Lower lobe of right lung (tissue), 2 donors: ENCODE measurements around the gene CPE. TPM values are rescaled to one million over a fixed set of nuclear protein-coding genes. Genes with fewer than 3 reads are reported as not detected.
A peak's percentile ranks its signal among the peaks of the same experiment; 100 is the strongest.

Source experiments
- ATAC-seq, 2 donors: fragments of 200-7000 bp; cut with Tn5 transposase; one replicate each; pipeline ENCODE4 v1.9.1; 2020 to 2022; ENCODE audit warnings: mild to moderate bottlenecking in 2 of 2, moderate library complexity in 2 of 2
- DNase-seq: peaks from one replicate; pipeline ENCODE4 v3.0.0-alpha.2; 2020
- H3K27ac ChIP-seq: fragments of 200-600 bp; one replicate; pipeline ENCODE4 v1.8.0; 2022
- H3K27me3 ChIP-seq: fragments of 200-600 bp; one replicate; pipeline ENCODE4 v1.8.0; 2022; ENCODE audit warnings: low read depth
- H3K36me3 ChIP-seq: fragments of 200-600 bp; one replicate; pipeline ENCODE4 v1.8.0; 2022; ENCODE audit warnings: mild to moderate bottlenecking
- H3K4me1 ChIP-seq: fragments of 200-600 bp; one replicate; pipeline ENCODE4 v1.8.0; 2022
- H3K4me3 ChIP-seq: fragments of 200-600 bp; one replicate; pipeline ENCODE4 v1.8.0; 2022; ENCODE audit warnings: mild to moderate bottlenecking
- H3K9me3 ChIP-seq: fragments of 200-600 bp; one replicate; pipeline ENCODE4 v1.8.0; 2022
- CTCF ChIP-seq: fragments of 200-600 bp; IDR thresholded peaks from one replicate; pipeline ENCODE4 v1.8.0; 2022; ENCODE audit warnings: antibody characterized with exemption, mild to moderate bottlenecking
- intact Hi-C: fragments of 100-400 bp; cut with DNase I; formaldehyde crosslinking; loops from one replicate; pipeline ENCODE4 v1.11.0; 2022
- long read RNA-seq: library from polyadenylated mRNA; unstranded; transcript quantifications from one replicate; pipeline ENCODE4 v2.0.0, GENCODE V29; 2021
- total RNA-seq: library from RNA; stranded (reverse); fragmentation: NEBNext Ultra II Directional; extraction: Animal tissue kit (Norgen Biotek cat#: 25700); gene quantifications from one replicate; pipeline ENCODE4 v1.2.1, GENCODE V29; 2021
- donor health status: DM: no; HTN: yes; CAD: no; lungs with severe emphysema.

CPE gene
- 36.9 TPM for total RNA-seq
- long read RNA-seq, transcript CPE-201 (9 exons, 2,421 nt) = major isoform, 87 of 91 reads
- long read RNA-seq, partial matches to known transcripts = 3 of 91 reads
- long read RNA-seq, other reads (novel, unspliced or antisense) = 1 of 91 reads

GRCh38 chr4:165378745-165379677, at the start of gene CPE:
TSS of gene CPE (plus strand) at chr4:165379008. CDS start at chr4:165379222, 214 bp downstream.
- DNase-seq (peak; percentile 82), ATAC-seq (peak; percentile 98 to 99)
- Histone ChIP-seq H3K27me3 (peaks cover 7% of the 10 kb centered on the region), H3K27ac (peak within 1 kb of the TSS; percentile 27), H3K4me3 (peak within 1 kb of the TSS; percentile 55), H3K4me1 (no peaks in the 10 kb centered on the region), H3K9me3 (no peaks in the 10 kb centered on the region), H3K36me3 (no peaks in the 10 kb centered on the region)
- intact Hi-C loops = no loop called here
- peak; percentile 46 for TF ChIP-seq CTCF

DNA sequence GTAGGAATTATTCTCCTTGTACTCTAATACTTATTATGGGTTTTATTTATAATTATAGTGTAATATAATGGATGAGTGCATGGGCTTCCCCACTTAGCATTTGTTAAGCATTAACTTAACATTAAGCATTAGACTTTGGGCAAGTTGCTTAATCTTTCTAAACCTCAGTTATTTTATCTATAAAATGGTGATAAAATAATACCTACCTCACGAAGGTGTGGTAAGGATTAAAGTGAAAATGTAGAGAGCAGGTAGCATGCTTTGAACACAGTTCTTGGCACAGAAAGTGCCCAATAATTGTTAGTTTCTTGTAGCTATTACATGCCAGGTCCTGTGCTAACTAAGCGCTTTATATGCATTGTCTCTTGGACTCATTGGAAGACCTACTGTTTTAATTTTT, 48.7 kb upstream of the CPE start:
- H3K4me1 ChIP-seq = peaks cover 33% of the 10 kb centered on the region
- ATAC-seq = no peak

GRCh38 chr4:165330666-165331065, 48.1 kb upstream of the CPE start:
- H3K4me3 ChIP-seq = peak overlapping the region; percentile 84
- no peak for TF ChIP-seq CTCF
- no peak overlapping the region for H3K27ac ChIP-seq
- no peaks in the 10 kb centered on the region for H3K27me3 ChIP-seq
- DNase-seq (no peak), ATAC-seq (no peak)
- peaks cover 29% of the 10 kb centered on the region for H3K4me1 ChIP-seq
- H3K9me3 ChIP-seq = no peaks in the 10 kb centered on the region
- peaks cover 22% of the 10 kb centered on the region for H3K36me3 ChIP-seq
- intact Hi-C loops = no loop called here

More for the DNA sequence above, 48.7 kb upstream of the CPE start:
- Histone ChIP-seq H3K9me3 (no peaks in the 10 kb centered on the region), H3K4me3 (peak overlapping the region; percentile 84), H3K27ac (no peak overlapping the region), H3K36me3 (peaks cover 16% of the 10 kb centered on the region), H3K27me3 (no peaks in the 10 kb centered on the region)
- no peak for TF ChIP-seq CTCF
- DNase-seq = no peak
- intact Hi-C loops = no loop called here

GRCh38 chr4:165331359-165331758, 47.4 kb upstream of the CPE start:
- no peak for DNase-seq
- intact Hi-C loops = no loop called here
- H3K27ac ChIP-seq = no peak overlapping the region
- H3K4me3 ChIP-seq = peak overlapping the region; percentile 84
- no peak for ATAC-seq
- peaks cover 23% of the 10 kb centered on the region for H3K4me1 ChIP-seq
- peaks cover 24% of the 10 kb centered on the region for H3K36me3 ChIP-seq
- no peaks in the 10 kb centered on the region for H3K27me3 ChIP-seq
- no peak for TF ChIP-seq CTCF
- H3K9me3 ChIP-seq = no peaks in the 10 kb centered on the region

DNA sequence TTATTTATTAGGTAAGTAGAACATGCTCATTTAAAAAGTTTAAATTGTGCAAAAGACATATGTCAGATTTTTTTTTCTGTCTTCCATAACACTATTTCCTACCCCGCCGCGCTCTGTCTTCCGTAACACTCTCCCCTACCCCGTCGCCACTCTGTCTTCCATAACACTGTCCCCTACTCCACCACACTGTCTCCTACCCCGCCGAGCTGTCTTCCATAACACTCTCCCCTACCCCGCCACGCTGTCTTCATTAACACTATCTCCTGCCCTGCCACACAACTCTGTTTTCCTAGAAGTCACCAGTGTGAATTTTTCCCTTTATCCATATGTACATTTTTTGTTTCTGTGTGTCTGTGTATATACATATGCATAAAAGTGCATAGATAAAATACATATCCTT, 47.0 kb upstream of the CPE start:
- DNase-seq (no peak), ATAC-seq (no peak)
- no peak for TF ChIP-seq CTCF
- peak overlapping the region; percentile 84 for H3K4me3 ChIP-seq
- peaks cover 29% of the 10 kb centered on the region for H3K36me3 ChIP-seq
- H3K27ac ChIP-seq = no peak overlapping the region
- intact Hi-C loops = no loop called here
- H3K4me1 ChIP-seq = peaks cover 19% of the 10 kb centered on the region
- no peaks in the 10 kb centered on the region for H3K27me3 ChIP-seq
- no peaks in the 10 kb centered on the region for H3K9me3 ChIP-seq
